Measurements from ENCODE around the gene PDS5B.
"Not testable (repeated sequence)": the region's sequence is repeated elsewhere in the genome, so short reads cannot be mapped to it uniquely, and the experiment has no call there.

PDS5B gene, protein sequence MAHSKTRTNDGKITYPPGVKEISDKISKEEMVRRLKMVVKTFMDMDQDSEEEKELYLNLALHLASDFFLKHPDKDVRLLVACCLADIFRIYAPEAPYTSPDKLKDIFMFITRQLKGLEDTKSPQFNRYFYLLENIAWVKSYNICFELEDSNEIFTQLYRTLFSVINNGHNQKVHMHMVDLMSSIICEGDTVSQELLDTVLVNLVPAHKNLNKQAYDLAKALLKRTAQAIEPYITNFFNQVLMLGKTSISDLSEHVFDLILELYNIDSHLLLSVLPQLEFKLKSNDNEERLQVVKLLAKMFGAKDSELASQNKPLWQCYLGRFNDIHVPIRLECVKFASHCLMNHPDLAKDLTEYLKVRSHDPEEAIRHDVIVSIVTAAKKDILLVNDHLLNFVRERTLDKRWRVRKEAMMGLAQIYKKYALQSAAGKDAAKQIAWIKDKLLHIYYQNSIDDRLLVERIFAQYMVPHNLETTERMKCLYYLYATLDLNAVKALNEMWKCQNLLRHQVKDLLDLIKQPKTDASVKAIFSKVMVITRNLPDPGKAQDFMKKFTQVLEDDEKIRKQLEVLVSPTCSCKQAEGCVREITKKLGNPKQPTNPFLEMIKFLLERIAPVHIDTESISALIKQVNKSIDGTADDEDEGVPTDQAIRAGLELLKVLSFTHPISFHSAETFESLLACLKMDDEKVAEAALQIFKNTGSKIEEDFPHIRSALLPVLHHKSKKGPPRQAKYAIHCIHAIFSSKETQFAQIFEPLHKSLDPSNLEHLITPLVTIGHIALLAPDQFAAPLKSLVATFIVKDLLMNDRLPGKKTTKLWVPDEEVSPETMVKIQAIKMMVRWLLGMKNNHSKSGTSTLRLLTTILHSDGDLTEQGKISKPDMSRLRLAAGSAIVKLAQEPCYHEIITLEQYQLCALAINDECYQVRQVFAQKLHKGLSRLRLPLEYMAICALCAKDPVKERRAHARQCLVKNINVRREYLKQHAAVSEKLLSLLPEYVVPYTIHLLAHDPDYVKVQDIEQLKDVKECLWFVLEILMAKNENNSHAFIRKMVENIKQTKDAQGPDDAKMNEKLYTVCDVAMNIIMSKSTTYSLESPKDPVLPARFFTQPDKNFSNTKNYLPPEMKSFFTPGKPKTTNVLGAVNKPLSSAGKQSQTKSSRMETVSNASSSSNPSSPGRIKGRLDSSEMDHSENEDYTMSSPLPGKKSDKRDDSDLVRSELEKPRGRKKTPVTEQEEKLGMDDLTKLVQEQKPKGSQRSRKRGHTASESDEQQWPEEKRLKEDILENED (N-terminal part only)

DNA sequence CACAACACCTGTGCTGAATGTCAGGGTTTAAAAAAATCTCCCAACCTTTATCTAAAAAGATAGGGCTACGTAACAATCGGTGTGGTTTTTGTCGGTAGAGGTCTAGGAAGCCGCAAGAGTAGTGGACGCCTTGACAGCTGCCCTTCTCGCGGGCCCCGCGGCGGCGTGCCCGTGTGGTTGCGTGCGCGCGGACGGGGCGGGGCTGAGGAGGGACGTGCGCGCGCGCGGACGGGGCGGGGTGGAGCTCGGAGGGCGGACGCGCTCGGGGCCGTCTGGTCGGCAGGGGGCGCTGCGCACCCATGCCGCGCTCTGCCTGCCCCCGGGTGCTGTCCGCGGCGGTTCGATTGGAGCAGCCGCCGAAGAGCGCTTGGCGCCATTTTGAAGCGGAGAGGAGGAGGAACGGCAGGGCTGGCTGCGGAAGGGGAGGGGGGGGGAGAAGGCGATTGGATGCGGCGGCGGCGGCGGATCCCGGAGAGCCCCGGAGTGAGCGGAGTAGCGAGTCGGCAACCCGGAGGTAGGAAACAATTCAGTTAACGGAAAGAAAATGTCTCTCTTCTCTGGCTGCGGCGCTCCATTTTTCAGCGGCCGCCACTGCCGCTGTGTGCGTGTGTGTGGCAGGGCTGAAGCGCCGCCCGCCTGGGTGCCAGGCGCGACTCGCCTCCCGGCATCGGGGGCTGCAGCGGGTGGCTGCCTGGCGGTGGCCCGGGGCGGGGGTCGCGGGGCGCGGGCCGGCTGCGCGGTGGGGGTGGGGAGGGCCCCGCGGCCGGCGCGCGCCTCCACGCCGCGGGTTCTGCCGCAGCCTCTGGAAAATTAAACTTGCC lies at the start of gene PDS5B:
Gene PDS5B, plus strand, starts transcription at position 373 of the 821 bp plus-strand sequence. CDS start 62,321 bp downstream, outside the sequence.
- peak; percentile 64 for DNase-seq (ENCODE audit: low read depth)

DNA sequence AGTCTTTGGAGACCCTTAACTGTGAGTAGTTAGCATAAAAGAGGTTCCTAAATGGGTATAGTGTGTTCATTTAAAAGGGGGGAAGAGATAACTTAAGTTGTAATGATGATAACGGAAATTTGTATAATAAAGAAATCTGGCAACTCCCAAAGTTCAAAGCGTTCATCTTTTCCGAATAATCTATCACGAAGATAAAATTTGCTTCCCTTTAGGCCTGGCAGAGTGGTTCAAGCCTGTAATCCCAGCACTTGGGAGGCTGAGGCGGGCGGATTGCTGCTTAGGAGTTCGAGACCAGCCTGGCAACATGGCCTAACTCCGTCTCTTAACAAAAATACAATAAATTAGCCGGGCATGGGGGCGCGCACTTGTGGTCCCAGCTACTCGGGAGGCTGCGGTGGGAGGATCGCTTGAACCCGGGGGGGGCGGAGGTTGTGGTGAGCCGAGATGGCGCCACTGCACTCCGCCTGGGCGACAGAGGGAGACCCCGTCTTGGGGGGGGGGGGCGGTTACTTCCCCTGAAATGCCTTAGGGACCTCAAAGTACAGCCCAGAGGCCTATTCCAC lies 48.6 kb upstream of the PDS5B start:
- DNase-seq (ENCODE audit: low read depth) = no peak

DNA sequence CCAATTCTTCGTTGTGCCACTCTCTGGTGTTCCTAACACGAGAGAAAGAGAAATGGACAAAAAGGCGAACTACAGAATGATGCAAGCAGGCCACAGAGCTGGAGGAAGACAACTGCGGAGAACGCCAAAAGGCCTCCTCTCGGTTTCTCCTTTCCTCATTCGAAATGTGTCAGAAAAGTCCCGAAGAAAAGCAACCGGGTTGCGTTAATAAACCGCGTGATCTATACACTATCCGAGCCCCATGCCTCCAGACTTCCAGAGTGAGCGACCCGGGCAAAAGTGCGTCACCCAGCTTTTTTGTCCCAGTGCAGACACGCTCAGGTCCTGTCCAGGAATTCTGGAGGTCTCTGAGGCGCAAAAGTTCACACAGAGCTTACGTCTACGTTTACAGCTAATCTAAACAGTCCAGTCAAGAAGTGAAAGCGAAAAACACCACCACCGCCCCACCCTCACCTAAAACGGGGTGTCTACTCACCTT lies 48.1 kb upstream of the PDS5B start:
- DNase-seq (ENCODE audit: low read depth) = no peak

DNA sequence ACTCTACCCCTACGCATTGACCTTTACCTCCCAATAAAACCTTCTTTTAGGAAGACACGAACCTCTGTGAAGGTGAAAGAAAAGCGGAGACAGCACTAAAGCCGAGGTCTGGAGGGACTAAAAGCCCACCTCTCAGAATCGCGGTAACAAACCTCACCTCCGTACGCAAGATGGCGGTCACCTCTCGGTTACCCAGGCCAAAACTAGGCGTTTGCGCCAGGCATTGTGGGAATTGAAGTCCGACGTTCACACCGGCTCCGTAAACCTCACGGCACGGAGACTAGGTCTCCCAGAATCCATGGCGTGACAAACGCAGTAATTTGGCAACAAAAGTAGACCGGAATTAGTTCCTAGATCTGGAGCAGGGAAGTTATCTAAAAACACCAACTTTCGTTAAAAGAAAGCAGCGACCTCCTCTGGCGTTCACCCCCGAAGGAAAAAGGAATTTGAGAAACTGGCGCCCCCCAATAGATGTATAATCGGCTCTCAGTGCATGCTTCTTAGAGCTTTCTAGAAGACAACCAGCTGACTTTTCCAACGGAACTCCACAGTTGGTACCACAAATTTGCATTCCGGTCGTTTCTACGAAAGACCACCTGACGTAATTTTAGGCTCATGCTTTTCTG lies 47.5 kb upstream of the PDS5B start, which contains the start of gene N4BP2L2:
Gene N4BP2L2, minus strand, starts transcription at position 175 of the 626 bp plus-strand sequence. CDS start 1,768 bp downstream, outside the sequence.
- peak; percentile 91 for DNase-seq (ENCODE audit: low read depth)

DNA sequence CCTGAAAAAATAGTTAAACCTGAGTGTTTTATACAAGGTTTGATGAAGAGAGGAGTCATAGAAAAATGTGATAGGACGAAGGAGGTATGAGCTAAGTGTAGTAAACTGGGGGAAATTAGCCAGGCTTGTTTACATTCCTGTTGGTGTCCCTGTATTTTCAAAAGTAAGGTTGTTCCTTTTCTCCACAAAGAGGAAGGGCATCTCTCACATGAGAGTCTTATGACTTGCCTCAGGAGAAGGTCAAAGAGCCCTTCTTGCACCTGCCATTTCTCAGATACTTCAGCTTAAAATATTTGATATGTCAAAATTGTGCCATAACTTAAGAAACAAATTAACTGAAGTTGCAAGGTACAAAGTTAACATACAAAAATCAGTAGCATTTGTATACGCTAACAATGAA lies 44.0 kb upstream of the PDS5B start:
- DNase-seq (ENCODE audit: low read depth) = no peak

DNA sequence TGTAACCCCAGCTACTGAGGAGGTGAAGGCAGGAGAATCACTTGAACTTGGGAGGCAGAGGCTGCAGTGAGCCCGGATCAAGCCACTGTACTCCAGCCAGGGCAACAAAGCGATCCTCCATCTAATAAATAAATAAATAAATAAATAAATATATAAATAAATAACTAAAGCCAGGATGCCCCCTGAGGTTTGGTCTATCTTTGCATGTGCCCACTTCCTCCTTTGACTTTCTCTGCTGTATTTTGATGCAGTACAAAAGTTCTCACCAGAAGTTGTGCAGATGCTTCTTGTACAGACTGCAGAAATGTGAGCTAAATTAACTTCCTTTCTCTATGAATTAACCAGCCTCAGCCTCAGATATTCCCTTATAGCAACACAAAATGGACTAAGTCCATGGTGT lies 41.2 kb upstream of the PDS5B start:
- DNase-seq (ENCODE audit: low read depth) = no peak

DNA sequence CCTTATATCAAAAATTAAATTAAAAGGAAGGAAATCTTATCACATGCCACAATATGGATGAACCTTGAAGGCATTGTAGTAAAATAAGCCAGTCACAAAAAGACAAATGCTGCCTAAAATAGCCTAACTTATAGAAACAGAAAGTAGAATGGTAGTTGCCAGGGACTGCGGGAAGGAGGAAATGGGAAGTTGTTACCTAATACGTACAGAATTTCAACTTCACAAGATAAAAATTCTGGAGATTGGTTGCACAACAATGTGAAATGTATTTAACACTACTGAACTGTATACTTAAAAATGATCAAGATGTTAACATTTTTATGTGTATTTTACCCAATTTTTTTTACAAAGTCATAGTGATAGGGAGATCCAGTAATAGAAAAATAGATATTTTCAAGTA lies 37.4 kb upstream of the PDS5B start:
- DNase-seq (ENCODE audit: low read depth) = no peak

DNA sequence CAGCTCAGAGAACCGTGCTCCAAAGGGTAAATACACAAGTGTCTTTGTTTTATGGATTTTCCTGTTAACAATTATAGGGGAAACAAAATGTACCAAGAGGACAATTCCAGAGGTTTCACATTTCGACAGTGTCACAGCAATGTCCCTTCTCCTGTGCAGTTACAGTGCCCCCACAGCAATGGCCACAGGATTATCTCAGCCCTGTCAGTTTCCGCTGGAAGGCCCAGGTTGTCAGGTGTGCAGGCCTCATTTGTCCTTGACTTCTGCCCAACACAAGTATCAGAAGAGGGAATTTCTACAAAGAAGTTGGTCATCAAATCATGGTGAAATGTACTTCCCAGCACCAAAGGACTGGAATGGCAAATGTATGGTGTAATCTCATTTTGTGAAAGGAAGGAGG lies 36.5 kb upstream of the PDS5B start:
- DNase-seq (ENCODE audit: low read depth) = no peak

DNA sequence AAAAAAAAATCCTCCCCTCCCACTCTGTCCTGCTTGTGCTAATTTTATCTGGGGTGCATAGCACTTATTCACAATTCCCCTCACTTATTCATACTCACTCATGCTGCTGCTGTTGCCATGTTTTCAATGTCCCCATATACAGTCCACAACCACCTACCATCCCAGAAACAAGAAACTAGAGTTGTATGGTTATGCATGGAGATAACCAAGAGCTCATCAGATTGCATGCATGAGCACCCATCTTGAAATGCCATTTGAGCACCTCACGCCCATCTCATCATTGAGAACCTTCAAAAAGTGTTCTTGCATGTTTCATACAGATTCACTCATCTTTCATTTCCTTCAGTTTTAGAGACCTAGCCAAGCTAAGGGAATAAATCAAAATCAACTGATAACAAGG lies 32.5 kb upstream of the PDS5B start:
- no peak for DNase-seq (ENCODE audit: low read depth)

DNA sequence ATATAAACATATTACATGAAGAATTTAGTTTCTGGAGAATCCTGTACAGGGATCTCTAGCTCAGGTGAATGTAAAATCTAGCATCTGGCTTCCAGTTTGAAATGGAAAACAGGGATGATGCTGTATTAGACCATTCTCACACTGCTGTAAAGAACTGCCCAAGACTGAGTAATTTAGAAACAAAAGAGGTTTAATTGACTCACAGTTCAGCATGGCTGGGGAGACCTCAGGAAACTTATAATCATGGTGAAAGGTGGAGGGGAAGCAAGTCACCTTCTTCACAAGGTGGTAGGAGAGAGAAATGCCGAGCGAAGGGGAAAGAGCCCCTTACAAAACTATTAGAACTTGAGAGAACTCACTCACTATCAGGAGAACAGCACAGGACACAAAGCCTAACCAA lies 30.6 kb upstream of the PDS5B start:
- DNase-seq (ENCODE audit: low read depth) = no peak

DNA sequence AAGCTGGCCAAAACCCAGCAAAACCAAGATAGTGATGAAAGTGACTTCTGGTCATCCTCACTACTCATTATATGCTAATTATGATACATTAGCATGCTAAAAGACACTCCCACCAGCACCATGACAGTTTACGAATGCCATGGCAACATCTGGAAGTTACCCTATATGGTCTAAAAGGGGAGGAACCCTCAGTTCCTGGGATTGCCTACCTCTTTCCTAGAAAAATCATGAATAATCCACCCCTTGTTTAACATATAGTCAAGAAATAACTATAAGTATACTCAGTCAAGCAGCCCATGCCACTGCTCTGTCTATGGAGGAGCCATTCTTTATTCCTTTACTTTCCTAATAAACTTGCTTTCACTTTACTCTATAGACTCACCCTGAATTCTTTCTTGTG lies 25.4 kb upstream of the PDS5B start:
- DNase-seq (ENCODE audit: low read depth) = not testable (repeated sequence)

DNA sequence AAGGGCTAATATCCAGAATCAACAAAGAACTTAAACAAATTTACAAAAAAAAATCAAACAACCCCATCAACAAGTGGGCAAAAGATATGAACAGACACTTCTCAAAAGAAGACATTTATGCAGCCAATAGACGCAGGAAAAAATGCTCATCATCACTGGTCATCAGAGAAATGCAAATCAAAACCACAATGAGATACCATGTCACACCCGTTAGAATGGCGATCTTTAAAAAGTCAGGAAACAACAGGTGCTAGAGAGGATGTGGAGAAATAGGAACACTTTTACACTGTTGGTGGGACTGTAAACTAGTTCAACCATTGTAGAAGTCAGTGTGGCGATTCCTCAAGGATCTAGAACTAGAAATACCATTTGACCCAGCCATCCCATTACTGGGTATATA lies 10.6 kb upstream of the PDS5B start:
- DNase-seq (ENCODE audit: low read depth) = not testable (repeated sequence)

DNA sequence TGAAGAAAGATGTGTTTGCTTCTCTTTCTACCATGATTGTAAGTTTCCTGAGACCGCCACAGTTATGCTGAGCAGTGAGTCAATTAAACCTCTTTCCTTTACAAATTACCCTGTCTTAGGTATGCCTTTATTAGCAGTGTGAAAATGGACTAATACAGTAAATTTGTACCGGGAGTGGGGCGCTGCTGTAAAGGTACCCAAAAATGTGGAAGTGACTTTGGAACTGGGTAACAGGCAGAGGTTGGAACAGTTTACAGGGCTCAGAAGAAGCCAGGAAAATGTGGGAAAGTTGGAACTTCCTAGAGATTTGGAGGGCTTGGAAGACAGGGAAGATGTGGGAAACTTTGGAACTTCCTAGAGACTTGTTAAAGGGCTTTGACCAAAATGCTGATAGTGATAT lies 9.2 kb upstream of the PDS5B start:
- DNase-seq (ENCODE audit: low read depth) = no peak

DNA sequence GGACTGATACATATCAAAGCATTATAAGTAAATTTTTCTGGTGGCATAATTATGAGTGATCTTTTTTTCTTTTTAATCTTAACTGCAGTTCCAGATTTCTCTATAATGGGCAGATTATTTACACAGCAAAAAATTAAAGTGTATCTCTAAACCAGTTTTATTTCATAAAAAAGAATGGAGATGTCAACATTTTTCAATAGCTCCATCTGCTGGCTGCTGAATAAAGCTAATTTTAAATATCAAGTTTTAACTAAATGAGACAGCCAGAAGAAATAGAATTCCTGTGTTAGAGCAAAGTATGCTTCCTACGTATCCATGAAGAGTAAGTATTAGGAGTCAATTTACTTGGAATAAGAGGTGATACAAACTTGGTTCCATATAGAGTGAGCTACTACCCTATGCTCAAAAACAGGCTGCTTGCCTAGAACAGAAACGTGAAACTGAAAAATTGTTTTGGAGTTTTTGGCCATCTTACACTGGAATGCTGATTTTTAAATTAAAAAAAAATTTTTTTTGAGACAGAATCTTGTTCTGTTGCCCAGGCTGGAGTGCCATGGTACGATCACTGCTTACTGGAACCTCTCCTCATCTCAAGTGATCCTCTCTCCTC lies 5.0 kb upstream of the PDS5B start:
- DNase-seq (ENCODE audit: low read depth) = no peak

DNA sequence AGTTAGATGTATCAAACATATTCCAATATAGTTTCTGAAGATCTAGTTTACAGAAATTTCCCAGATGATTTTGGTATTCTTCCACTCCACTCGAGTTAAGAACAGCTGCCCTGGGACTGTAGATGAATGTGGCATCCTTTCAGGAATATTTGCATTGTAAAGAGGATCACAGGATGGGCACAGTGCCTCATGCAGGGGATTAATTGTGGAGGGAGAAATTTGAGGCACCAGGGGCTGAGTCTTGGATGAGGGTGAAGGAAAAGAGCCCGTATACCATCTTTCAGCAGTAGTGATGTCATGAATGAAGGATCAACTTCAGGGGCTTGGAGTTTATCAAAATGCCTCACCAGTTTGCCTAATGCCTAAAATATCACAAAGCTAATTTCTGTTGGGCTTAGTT lies 4.0 kb upstream of the PDS5B start:
- no peak for DNase-seq (ENCODE audit: low read depth)

DNA sequence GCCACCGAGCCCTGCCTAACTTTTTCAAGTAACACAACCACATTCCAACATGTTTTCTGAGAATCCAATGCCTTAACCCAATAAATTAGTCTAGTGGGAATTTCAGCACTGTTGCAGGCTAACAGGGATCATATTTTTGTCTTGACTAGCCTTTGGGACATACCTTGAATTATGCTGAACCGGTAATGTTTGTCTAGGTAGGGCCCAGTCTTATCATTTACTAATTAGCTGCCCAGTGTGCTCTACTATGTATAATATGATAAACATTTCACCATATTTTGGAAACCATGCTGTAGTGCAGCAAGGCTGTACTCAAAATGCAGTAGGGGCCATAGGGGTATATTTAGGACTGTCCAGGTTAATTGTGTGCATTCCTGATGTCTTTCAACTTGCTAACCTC lies 3.3 kb upstream of the PDS5B start:
- DNase-seq (ENCODE audit: low read depth) = no peak

DNA sequence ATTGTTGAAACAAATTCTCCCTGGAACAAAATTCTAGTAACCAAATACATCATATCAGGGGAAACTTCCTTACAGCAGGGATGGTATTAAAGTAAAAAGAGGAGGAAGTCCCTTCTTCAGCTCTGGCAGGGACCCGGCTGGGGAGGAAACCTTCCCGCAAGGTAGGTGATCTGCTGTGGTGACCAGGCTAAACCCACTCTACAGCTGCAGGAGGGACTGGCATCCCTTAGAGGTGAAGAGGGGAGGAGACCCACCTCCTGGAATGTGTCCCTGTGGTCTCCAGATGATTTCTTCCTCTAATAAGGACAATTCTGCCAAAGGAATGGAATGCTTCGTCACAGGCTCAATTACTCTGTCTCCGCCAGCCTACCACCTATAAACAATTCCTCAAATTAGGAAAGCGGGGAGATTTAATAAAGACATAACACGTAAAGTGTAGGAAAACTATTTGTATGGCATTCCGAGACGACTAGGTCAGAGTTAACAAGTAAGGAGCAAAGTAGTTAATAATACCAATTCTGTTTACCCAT lies 637 bp upstream of the PDS5B start:
- DNase-seq (ENCODE audit: low read depth) = no peak

DNA sequence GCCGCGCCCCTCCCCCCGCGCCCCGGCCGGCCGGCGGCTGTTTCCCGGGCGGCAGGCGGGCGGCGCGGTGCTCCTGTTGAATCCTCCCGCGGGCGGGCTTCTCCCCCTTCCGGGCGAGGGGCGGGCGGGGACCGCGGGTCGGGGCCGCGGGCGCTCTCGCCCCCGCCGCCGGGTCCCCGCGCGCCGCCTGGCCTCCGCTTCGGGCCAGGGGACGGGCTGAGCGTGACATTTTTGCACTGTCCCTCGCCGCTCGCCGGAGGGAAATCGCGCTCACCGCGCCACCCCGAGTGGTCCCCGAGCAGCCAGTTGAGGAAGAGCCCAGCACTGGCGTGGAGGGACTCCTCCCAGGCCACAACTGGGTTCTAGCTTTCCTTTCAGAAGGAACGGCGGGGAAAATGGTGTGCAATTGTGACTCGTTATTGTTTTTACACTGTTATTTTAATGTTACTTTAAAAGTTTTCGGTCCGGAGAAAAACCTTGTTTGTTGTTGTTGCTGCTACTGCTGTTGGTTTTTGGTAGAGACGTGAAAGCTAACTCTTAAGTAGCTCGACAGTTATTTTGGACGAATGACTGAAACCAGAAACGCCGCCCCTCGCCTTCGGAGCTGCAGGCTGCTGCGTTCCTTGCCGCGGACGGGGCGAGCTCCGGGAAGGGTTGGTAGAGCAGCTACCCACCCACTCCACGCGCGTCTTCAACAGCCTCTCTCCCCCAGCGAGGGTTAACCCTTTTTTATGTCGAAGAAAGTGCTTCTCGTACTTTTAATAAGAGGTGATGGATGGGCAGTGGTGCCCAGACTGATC lies 959 bp downstream of the PDS5B start:
- no peak for DNase-seq (ENCODE audit: low read depth)

DNA sequence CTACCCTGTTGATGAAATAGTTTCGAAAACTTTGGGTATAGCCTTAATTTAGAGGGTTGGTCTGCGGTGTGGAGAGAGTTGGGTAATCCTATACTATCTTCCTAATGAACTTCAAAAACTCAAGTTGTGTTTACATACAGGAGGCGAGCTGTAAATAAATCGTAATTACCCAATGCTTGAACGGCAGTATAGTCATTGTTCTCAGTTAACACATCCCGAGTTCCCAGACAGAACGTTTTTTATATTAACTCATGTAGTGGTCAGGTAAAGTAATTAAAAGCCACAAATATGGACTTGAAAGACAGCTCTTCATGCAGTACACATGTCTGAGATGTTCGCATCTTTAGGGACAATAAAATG lies 1.5 kb downstream of the PDS5B start:
- DNase-seq (ENCODE audit: low read depth) = no peak

Measured in non-pigmented ciliary epithelial cell (primary cell).